ENCODE measurements around the gene ARPC5. TPM values are rescaled to one million over a fixed set of nuclear protein-coding genes. Genes with fewer than 3 reads are reported as not detected.

ARPC5 gene
- total RNA-seq, 2 experiments from 2014 or later, result 271 to 274 TPM

DNA sequence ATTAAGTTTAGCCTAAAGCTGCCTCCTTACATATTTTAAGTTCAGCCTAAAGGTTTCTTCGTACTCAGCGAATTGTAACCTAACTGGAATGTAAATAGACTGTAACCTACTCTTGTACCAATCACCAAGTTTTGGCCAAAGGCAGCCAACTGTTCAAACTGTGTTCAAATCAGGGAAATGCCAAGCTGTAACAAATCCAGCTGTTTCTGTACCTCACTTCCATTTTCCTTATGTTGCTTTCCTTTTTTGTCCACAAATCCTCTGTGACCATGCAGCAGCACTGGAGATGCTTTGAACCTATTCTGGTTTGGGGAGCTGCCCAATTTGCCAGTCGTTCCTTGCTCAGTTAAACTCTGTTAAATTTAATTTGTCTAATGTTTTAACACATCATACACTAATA is 20.8 kb upstream of the ARPC5 start:
- no peaks in the 10 kb centered on the region for H3K36me3 Mint-ChIP-seq (ENCODE audit: low read depth)
- no peak overlapping the region for H3K4me3 Mint-ChIP-seq
- DNase-seq (no peak), ATAC-seq (no peak)
- peaks cover 7% of the 10 kb centered on the region for H3K27me3 Mint-ChIP-seq (ENCODE audit: low read depth)
- H3K27ac Mint-ChIP-seq, result no peak overlapping the region
- H3K4me1 Mint-ChIP-seq (ENCODE audit: low read depth), result peaks cover 36% of the 10 kb centered on the region
- H3K9me3 Mint-ChIP-seq (ENCODE audit: insufficient read depth), result no peaks in the 10 kb centered on the region
- CTCF ChIA-PET, result interaction anchor here (1.1 to 6.2 kb wide), 21 partner anchors 9 to 264 kb away, joined by 3 to 188 read pairs (median 10); no protein-coding TSS in a partner anchor
- POLR2A ChIA-PET, result interaction anchor here (2.3 to 5.9 kb wide), 2 partner anchors 22 to 259 kb away, joined by 6 to 29 read pairs; partner anchors contain the start of gene ARPC5

GRCh38 chr1:183655562-183656075 is 20.0 kb upstream of the ARPC5 start:
- H3K27me3 Mint-ChIP-seq (ENCODE audit: low read depth), result peaks cover 4% of the 10 kb centered on the region
- DNase-seq (peak; percentile 82), ATAC-seq (peak; percentile 70)
- H3K9me3 Mint-ChIP-seq (ENCODE audit: insufficient read depth), result no peaks in the 10 kb centered on the region
- ChIA-PET POLR2A (interaction anchor here (2.3 to 5.9 kb wide), 2 partner anchors 21 to 260 kb away, joined by 6 to 29 read pairs; partner anchors contain the start of gene ARPC5), CTCF (interaction anchor here (0.7 to 6.2 kb wide), 50 partner anchors 8 to 1008 kb away, joined by 3 to 188 read pairs (median 4); partner anchors contain the start of genes ARPC5 and TSEN15)
- H3K4me1 Mint-ChIP-seq (ENCODE audit: low read depth), result peaks cover 39% of the 10 kb centered on the region
- no peak overlapping the region for H3K27ac Mint-ChIP-seq
- no peak overlapping the region for H3K4me3 Mint-ChIP-seq
- H3K36me3 Mint-ChIP-seq (ENCODE audit: low read depth), result no peaks in the 10 kb centered on the region

DNA sequence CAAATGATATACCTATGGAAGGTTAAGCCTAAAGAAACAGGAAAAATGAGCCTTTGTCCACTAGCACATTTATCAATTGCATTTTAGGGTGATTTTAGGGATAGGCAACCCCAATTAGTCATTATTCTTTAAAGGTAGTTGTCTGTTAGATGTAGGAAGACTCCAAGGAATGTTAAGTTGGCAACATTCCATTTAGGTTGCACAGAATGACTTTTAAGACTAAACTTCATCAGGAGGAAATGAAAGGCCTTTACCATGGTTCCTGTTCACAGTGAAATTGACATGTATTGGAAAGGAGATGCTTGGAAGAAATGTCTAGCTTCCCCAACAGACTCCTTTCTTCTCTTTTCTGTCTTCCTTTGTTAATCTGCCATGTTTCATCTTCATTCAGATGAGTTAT is 19.1 kb upstream of the ARPC5 start:
- no peak overlapping the region for H3K27ac Mint-ChIP-seq
- ATAC-seq, result no peak
- POLR2A ChIA-PET, result interaction anchor here (0.7 to 5.9 kb wide), 4 partner anchors 10 to 261 kb away, joined by 3 to 29 read pairs (median 4); partner anchors contain the start of gene ARPC5
- H3K27me3 Mint-ChIP-seq (ENCODE audit: low read depth), result no peaks in the 10 kb centered on the region
- H3K36me3 Mint-ChIP-seq (ENCODE audit: low read depth), result no peaks in the 10 kb centered on the region
- CTCF ChIA-PET, result interaction anchor here (0.6 to 6.2 kb wide), 35 partner anchors 7 to 400 kb away, joined by 3 to 188 read pairs (median 6); partner anchors contain the start of genes ARPC5 and TSEN15
- no peaks in the 10 kb centered on the region for H3K9me3 Mint-ChIP-seq (ENCODE audit: insufficient read depth)
- H3K4me1 Mint-ChIP-seq (ENCODE audit: low read depth), result peaks cover 39% of the 10 kb centered on the region
- no peak for DNase-seq
- no peak overlapping the region for H3K4me3 Mint-ChIP-seq

GRCh38 chr1:183653876-183654451 is 18.4 kb upstream of the ARPC5 start:
- CTCF ChIA-PET, result interaction anchor here (1.1 to 6.2 kb wide), 18 partner anchors 9 to 302 kb away, joined by 3 to 188 read pairs (median 10); no protein-coding TSS in a partner anchor
- ATAC-seq (no peak), DNase-seq (no peak)
- Mint-ChIP-seq H3K27ac (peak overlapping the region; percentile 19), H3K36me3 (ENCODE audit: low read depth) (no peaks in the 10 kb centered on the region), H3K4me1 (ENCODE audit: low read depth) (peaks cover 39% of the 10 kb centered on the region), H3K27me3 (ENCODE audit: low read depth) (no peaks in the 10 kb centered on the region), H3K4me3 (no peak overlapping the region), H3K9me3 (ENCODE audit: insufficient read depth) (no peaks in the 10 kb centered on the region)
- POLR2A ChIA-PET, result interaction anchor here (0.7 to 5.9 kb wide), 3 partner anchors 11 to 136 kb away, joined by 3 to 29 read pairs (median 3); partner anchors contain the start of gene ARPC5

DNA sequence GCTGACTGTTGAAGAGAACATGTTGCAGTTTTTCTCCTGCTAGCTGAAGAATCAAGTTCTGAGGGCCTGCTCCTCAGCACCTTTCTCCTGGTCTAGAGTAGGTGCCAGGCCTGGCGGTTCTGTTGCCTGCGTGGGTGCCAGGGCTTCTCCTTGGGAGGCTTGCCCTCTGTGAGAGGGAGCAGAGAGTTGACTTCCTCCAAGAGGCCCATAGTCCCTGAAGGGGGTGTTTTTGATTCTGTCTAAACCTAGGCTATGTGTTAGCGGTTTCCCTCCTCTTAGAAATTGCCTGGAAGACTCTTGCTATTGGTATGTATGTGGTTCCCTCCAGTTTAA is 17.8 kb upstream of the ARPC5 start:
- POLR2A ChIA-PET, result interaction anchor here (5.9 kb wide), 1 partner anchor 19 kb away, joined by 29 read pairs; the partner anchor contains the start of gene ARPC5
- Mint-ChIP-seq H3K4me1 (ENCODE audit: low read depth) (peaks cover 39% of the 10 kb centered on the region), H3K27ac (no peak overlapping the region)

GRCh38 chr1:183652547-183653461 is 17.2 kb upstream of the ARPC5 start, which contains the start of gene APOBEC4:
Gene APOBEC4, minus strand, starts transcription at chr1:183653316. Its CDS starts 4,535 bp downstream, at chr1:183648781.
- Mint-ChIP-seq H3K9me3 (ENCODE audit: insufficient read depth) (no peaks in the 10 kb centered on the region), H3K27me3 (ENCODE audit: low read depth) (no peaks in the 10 kb centered on the region), H3K4me3 (no peak within 1 kb of the TSS), H3K4me1 (ENCODE audit: low read depth) (peaks cover 39% of the 10 kb centered on the region), H3K27ac (peak within 1 kb of the TSS; percentile 73), H3K36me3 (ENCODE audit: low read depth) (no peaks in the 10 kb centered on the region)
- CTCF ChIA-PET, result interaction anchor here (0.8 to 6.2 kb wide), 6 partner anchors 16 to 263 kb away, joined by 3 to 188 read pairs (median 28); no protein-coding TSS in a partner anchor
- peak; percentile 62 for ATAC-seq
- DNase-seq, result no peak
- POLR2A ChIA-PET, result interaction anchor here (0.6 to 5.9 kb wide), 2 partner anchors 18 to 179 kb away, joined by 3 to 29 read pairs; partner anchors contain the start of gene ARPC5

More for the DNA sequence above, 17.8 kb upstream of the ARPC5 start:
- no peaks in the 10 kb centered on the region for H3K36me3 Mint-ChIP-seq (ENCODE audit: low read depth)
- no peak for DNase-seq
- CTCF ChIA-PET, result interaction anchor here (0.8 to 6.2 kb wide), 9 partner anchors 16 to 262 kb away, joined by 3 to 188 read pairs (median 8); no protein-coding TSS in a partner anchor
- ATAC-seq, result no peak
- H3K4me3 Mint-ChIP-seq, result no peak overlapping the region
- H3K9me3 Mint-ChIP-seq (ENCODE audit: insufficient read depth), result no peaks in the 10 kb centered on the region
- no peaks in the 10 kb centered on the region for H3K27me3 Mint-ChIP-seq (ENCODE audit: low read depth)

DNA sequence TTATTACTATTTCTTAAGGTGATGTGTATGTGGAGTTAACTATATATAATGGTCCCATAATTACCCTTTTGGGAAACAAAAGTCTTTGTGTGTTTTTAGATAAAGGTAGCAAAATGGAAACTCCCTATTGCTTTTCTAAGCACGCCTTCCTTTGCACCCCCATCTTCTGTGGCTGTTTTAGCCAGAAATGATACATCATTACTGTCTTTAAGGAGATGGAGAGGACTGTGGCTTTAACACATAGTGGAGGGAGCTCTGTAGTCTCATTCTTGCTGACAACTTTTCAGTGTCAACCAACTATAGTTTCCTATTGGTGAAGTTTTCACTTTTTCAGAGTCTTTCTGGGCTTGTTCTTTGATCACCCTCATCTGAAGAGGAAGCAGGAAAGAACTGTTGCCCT is 16.5 kb upstream of the ARPC5 start:
- peak overlapping the region; percentile 73 for H3K27ac Mint-ChIP-seq
- POLR2A ChIA-PET, result interaction anchor here (5.9 kb wide), 1 partner anchor 18 kb away, joined by 29 read pairs; the partner anchor contains the start of gene ARPC5
- no peaks in the 10 kb centered on the region for H3K9me3 Mint-ChIP-seq (ENCODE audit: insufficient read depth)
- no peaks in the 10 kb centered on the region for H3K36me3 Mint-ChIP-seq (ENCODE audit: low read depth)
- DNase-seq, result no peak
- H3K4me1 Mint-ChIP-seq (ENCODE audit: low read depth), result peaks cover 39% of the 10 kb centered on the region
- no peaks in the 10 kb centered on the region for H3K27me3 Mint-ChIP-seq (ENCODE audit: low read depth)
- peak; percentile 49 for ATAC-seq
- CTCF ChIA-PET, result interaction anchor here (1.4 to 6.2 kb wide), 4 partner anchors 19 to 263 kb away, joined by 3 to 188 read pairs (median 92); no protein-coding TSS in a partner anchor
- no peak overlapping the region for H3K4me3 Mint-ChIP-seq

GRCh38 chr1:183651612-183652011 is 16.0 kb upstream of the ARPC5 start:
- H3K36me3 Mint-ChIP-seq (ENCODE audit: low read depth), result no peaks in the 10 kb centered on the region
- no peak for DNase-seq
- no peaks in the 10 kb centered on the region for H3K9me3 Mint-ChIP-seq (ENCODE audit: insufficient read depth)
- no peaks in the 10 kb centered on the region for H3K27me3 Mint-ChIP-seq (ENCODE audit: low read depth)
- ChIA-PET POLR2A (interaction anchor here (5.9 kb wide), 1 partner anchor 17 kb away, joined by 29 read pairs; the partner anchor contains the start of gene ARPC5), CTCF (interaction anchor here (1.4 to 6.2 kb wide), 4 partner anchors 19 to 264 kb away, joined by 3 to 188 read pairs (median 92); no protein-coding TSS in a partner anchor)
- H3K27ac Mint-ChIP-seq, result no peak overlapping the region
- peaks cover 39% of the 10 kb centered on the region for H3K4me1 Mint-ChIP-seq (ENCODE audit: low read depth)
- ATAC-seq, result no peak
- H3K4me3 Mint-ChIP-seq, result no peak overlapping the region

- CTCF ChIA-PET, result interaction anchor here (2.1 to 4.6 kb wide), 3 partner anchors 8 to 268 kb away, joined by 10 to 25 read pairs (median 19); no protein-coding TSS in a partner anchor
- no peak for ATAC-seq
- H3K27me3 Mint-ChIP-seq (ENCODE audit: low read depth), result no peaks in the 10 kb centered on the region
- no peaks in the 10 kb centered on the region for H3K36me3 Mint-ChIP-seq (ENCODE audit: low read depth)
- H3K27ac Mint-ChIP-seq, result no peak overlapping the region
- POLR2A ChIA-PET, result no interaction called here
- no peak for DNase-seq
- no peaks in the 10 kb centered on the region for H3K9me3 Mint-ChIP-seq (ENCODE audit: insufficient read depth)
- no peak overlapping the region for H3K4me3 Mint-ChIP-seq
- peaks cover 20% of the 10 kb centered on the region for H3K4me1 Mint-ChIP-seq (ENCODE audit: low read depth)
Observed at GRCh38 chr1:183648042-183648441, 12.5 kb upstream of the ARPC5 start.

GRCh38 chr1:183646776-183647175 is 11.2 kb upstream of the ARPC5 start:
- no peak overlapping the region for H3K4me3 Mint-ChIP-seq
- no peak overlapping the region for H3K27ac Mint-ChIP-seq
- CTCF ChIA-PET, result interaction anchor here (1.2 to 4.6 kb wide), 3 partner anchors 9 to 269 kb away, joined by 3 to 25 read pairs (median 19); no protein-coding TSS in a partner anchor
- no peaks in the 10 kb centered on the region for H3K27me3 Mint-ChIP-seq (ENCODE audit: low read depth)
- ATAC-seq (no peak), DNase-seq (no peak)
- no peaks in the 10 kb centered on the region for H3K9me3 Mint-ChIP-seq (ENCODE audit: insufficient read depth)
- H3K36me3 Mint-ChIP-seq (ENCODE audit: low read depth), result no peaks in the 10 kb centered on the region
- POLR2A ChIA-PET, result no interaction called here
- peaks cover 7% of the 10 kb centered on the region for H3K4me1 Mint-ChIP-seq (ENCODE audit: low read depth)

DNA sequence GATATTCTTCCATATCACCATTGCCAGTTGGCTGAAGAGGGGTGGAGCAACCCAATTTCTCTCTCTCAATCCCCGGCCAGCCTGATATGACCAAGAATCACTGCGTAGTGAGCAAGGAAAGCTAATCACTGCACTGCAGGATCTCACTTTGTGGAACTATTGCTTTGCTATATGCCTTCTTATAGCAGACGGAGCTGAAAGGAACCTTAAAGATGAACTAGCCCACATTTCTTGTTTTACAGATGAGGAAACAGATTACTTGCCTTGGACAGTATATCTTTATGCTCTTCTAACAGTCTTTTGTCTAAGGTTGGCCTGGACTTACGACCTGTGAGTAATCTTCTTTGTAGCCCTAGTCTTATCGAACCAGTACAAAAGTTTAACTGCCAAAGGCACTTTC is 9.9 kb upstream of the ARPC5 start:
- H3K4me1 Mint-ChIP-seq (ENCODE audit: low read depth), result no peaks in the 10 kb centered on the region
- ATAC-seq, result no peak
- H3K27me3 Mint-ChIP-seq (ENCODE audit: low read depth), result peaks cover 4% of the 10 kb centered on the region
- no peak overlapping the region for H3K27ac Mint-ChIP-seq
- no peak for DNase-seq
- no peak overlapping the region for H3K4me3 Mint-ChIP-seq
- H3K9me3 Mint-ChIP-seq (ENCODE audit: insufficient read depth), result no peaks in the 10 kb centered on the region
- CTCF ChIA-PET, result interaction anchor here (1.2 to 4.6 kb wide), 4 partner anchors 10 to 577 kb away, joined by 3 to 25 read pairs (median 12); no protein-coding TSS in a partner anchor
- POLR2A ChIA-PET, result no interaction called here
- no peaks in the 10 kb centered on the region for H3K36me3 Mint-ChIP-seq (ENCODE audit: low read depth)

All from activated CD8-positive, alpha-beta T cell treated with anti-CD3 and anti-CD28 coated beads, Interleukin-2, amount 10 ng/mL, durations not matched to agents 7 days and 5 days (primary cell).